M059J (cell line): Measurements from ENCODE around the gene SLC25A41. TPM values are rescaled to one million over a fixed set of nuclear protein-coding genes. Genes with fewer than 3 reads are reported as not detected.

Source experiments
- DNase-seq: peaks from one replicate; pipeline ENCODE4 v3.0.0-alpha.2; 2012; ENCODE audit warnings: low read depth
- total RNA-seq: library from RNA; depleted of rRNA; stranded (reverse); fragments of >200 nt; shearing (Covaris generic); gene quantifications from 2 replicates; pipeline ENCODE4 v1.2.3, GENCODE V29; 2014; rRNA removed

The SLC25A41 gene
- total RNA-seq = not detected in 2 replicates

GRCh38 chr19:6433663-6434062 is at the start of gene SLC25A41:
SLC25A41 (minus strand) TSS chr19:6433763; CDS start chr19:6433693, 70 bp downstream.
- DNase-seq = no peak

GRCh38 chr19:6483235-6483634 is 49.7 kb upstream of the SLC25A41 start:
- no peak for DNase-seq

- DNase-seq = no peak
Measured at GRCh38 chr19:6482343-6482686, 48.8 kb upstream of the SLC25A41 start.

GRCh38 chr19:6481541-6482342 is 48.2 kb upstream of the SLC25A41 start, which contains the start of gene DENND1C:
DENND1C (minus strand) TSS chr19:6481787; CDS start chr19:6481695, 92 bp downstream.
- no peak for DNase-seq

GRCh38 chr19:6480848-6481415 is 47.4 kb upstream of the SLC25A41 start:
- DNase-seq = no peak

- no peak for DNase-seq
Measured at GRCh38 chr19:6479836-6480398, 46.4 kb upstream of the SLC25A41 start.

GRCh38 chr19:6478815-6479214 is 45.3 kb upstream of the SLC25A41 start:
- no peak for DNase-seq

GRCh38 chr19:6476896-6477431 is 43.4 kb upstream of the SLC25A41 start:
- DNase-seq = no peak

- no peak for DNase-seq
Measured at GRCh38 chr19:6476155-6476895, 42.8 kb upstream of the SLC25A41 start.

- DNase-seq = no peak
Measured at GRCh38 chr19:6475321-6476108, 42.0 kb upstream of the SLC25A41 start.

- DNase-seq = no peak
Measured at GRCh38 chr19:6473647-6474046, 40.1 kb upstream of the SLC25A41 start.

- DNase-seq = no peak
Measured at GRCh38 chr19:6472713-6473112, 39.1 kb upstream of the SLC25A41 start.

GRCh38 chr19:6471076-6471475 is 37.5 kb upstream of the SLC25A41 start:
- DNase-seq = no peak

GRCh38 chr19:6470173-6470572 is 36.6 kb upstream of the SLC25A41 start:
- no peak for DNase-seq

GRCh38 chr19:6467384-6467783 is 33.8 kb upstream of the SLC25A41 start:
- DNase-seq = no peak

GRCh38 chr19:6466526-6467248 is 33.1 kb upstream of the SLC25A41 start:
- DNase-seq = no peak

- DNase-seq = no peak
Measured at GRCh38 chr19:6465663-6466062, 32.1 kb upstream of the SLC25A41 start.

- no peak for DNase-seq
Measured at GRCh38 chr19:6465006-6465405, 31.4 kb upstream of the SLC25A41 start.

- DNase-seq = no peak
Measured at GRCh38 chr19:6464070-6464873, 30.7 kb upstream of the SLC25A41 start, which contains the start of gene CRB3. CRB3 (plus strand) TSS chr19:6464271; CDS start chr19:6464702, 431 bp downstream.
